ENCODE measurements around the gene ERBIN. TPM values are rescaled to one million over a fixed set of nuclear protein-coding genes. Genes with fewer than 3 reads are reported as not detected.
"Not testable (repeated sequence)": the region's sequence is repeated elsewhere in the genome, so short reads cannot be mapped to it uniquely, and the experiment has no call there.

ERBIN gene
- total and polyA plus RNA-seq, 2 of the 13 experiments (the other 11 are each of a cell fraction or from before 2014, with no cell fraction given), result 14.4 to 41.7 TPM

DNA sequence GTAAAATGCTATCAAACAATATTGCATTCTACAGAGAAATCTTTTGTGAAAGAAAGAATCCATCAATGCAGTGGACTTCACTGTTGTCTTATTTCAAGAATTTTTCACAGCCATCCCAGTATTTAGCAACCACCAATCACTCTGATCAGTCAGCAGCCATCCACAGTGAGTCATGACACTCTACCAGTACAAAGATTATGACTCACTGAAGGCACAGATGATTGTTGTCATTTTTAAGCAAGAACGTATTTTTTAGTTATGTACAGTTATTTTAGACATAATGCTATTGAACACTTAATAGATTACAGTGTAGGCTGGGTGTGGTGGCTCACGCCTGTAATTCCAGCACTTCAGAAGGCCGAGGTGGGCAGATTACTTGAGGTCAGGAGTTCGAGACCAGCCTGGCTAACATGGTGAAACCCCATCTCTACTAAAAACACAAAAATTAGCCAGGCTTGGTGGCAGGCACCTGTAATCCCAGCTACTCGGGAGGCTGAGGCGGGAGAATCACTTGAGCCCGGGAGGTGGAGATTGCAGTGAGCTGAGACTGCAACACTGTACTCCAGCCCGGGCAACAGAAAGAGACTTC lies 46.6 kb upstream of the ERBIN start:
- H3K4me3 ChIP-seq (replicated peaks in 1 of 3; ENCODE audit: insufficient read depth in 1 of 3, low read depth in 2 of 3, low read length in 3 of 3); H3K36me3 ChIP-seq (replicated peaks in 1 of 2; ENCODE audit: control insufficient read depth in 1 of 2, insufficient read depth in 2 of 2, low read length in 2 of 2); H3K4me2 ChIP-seq (ENCODE audit: low read depth, low read length); H3K27ac ChIP-seq (ENCODE audit: extremely low read length, insufficient read depth, low read length); FAIRE-seq; in situ Hi-C loops (cut with HindIII; ENCODE audit: extremely low pct_ligation_motif_present, low pct_unique_long_range_greater_than_20kb); H3K79me2 ChIP-seq (ENCODE audit: insufficient read depth, low read length); CTCF ChIA-PET (ENCODE audit: low intra/inter-chr PET ratio, low total read pairs); BruUV-seq (replicated peaks); H2AFZ ChIP-seq (ENCODE audit: low read length); H3K4me1 ChIP-seq (ENCODE audit: insufficient read depth, low read length); POLR2A ChIA-PET; H3K27me3 ChIP-seq (ENCODE audit: control insufficient read depth in 1 of 2, insufficient read depth in 2 of 2, low read length in 2 of 2); H3K9ac ChIP-seq (ENCODE audit: insufficient read depth, low read depth, low read length); intact Hi-C loops (cut with micrococcal nuclease; ENCODE audit: unreplicated experiment); H4K20me1 ChIP-seq (ENCODE audit: insufficient read depth, low read length); H3K9me3 ChIP-seq (ENCODE audit: low read length); TF ChIP-seq CREB1 (CRISPR knock-in tag; IDR thresholded peaks at IDR 0.05): not testable (repeated sequence)
- 41% methylated on average over 8 of the region's 8 CpGs for WGBS (ENCODE audit: low lambda C conversion rate)
- TF ChIP-seq CREB1 (IDR thresholded peaks at IDR 0.05) (peak; percentile 48; the same call in 1 of the 2 replicates), FOSL2 (CRISPR knock-in tag; IDR thresholded peaks at IDR 0.05) (peak; percentile 83)
- DNase-seq (ENCODE audit: low spot score), result peak; percentile 37
- peak; percentile 61; the same call in 1 of the 3 replicates for ATAC-seq

DNA sequence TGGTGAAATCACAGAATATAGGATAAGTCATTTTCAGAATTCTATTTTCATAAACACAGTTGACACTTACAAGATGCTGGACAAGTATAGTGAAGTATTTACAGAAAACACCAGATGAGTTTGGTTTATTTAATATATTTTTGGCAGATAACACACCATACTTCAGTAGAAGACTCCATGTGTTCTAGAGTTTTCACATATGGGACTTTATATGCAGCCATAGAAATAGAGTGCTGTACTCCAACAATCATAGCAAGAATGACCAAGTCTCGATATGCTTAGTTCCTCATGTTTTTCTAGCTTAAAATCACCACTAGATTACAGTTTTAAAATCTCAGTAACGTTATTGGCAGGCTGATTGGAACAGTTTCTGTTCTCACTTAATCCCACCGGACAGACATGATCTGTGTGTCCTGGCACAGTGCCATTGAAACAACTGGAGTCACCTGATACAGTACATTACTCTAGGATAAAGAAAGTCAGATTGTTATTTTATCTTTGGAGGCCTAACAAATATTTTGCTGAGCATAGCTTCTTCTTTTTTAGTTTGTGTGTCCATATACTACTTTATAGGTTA lies 45.8 kb upstream of the ERBIN start:
- Histone ChIP-seq H4K20me1 (ENCODE audit: insufficient read depth, low read length) (no peaks in the 10 kb centered on the region), H3K4me2 (ENCODE audit: low read depth, low read length) (no peak overlapping the region), H3K9ac (ENCODE audit: insufficient read depth, low read depth, low read length) (no peak overlapping the region), H3K4me1 (ENCODE audit: insufficient read depth, low read length) (no peaks in the 10 kb centered on the region), H3K4me3 (replicated peaks in 1 of 3; ENCODE audit: insufficient read depth in 1 of 3, low read depth in 2 of 3, low read length in 3 of 3) (no peak overlapping the region), H3K27ac (ENCODE audit: extremely low read length, insufficient read depth, low read length) (no peak overlapping the region), H2AFZ (ENCODE audit: low read length) (no peak overlapping the region), H3K27me3 (ENCODE audit: control insufficient read depth in 1 of 2, insufficient read depth in 2 of 2, low read length in 2 of 2) (peaks cover 0 to 12% of the 10 kb centered on the region in 2 experiments; a peak in 1 of 5 replicates), H3K36me3 (replicated peaks in 1 of 2; ENCODE audit: control insufficient read depth in 1 of 2, insufficient read depth in 2 of 2, low read length in 2 of 2) (no peaks in the 10 kb centered on the region), H3K79me2 (ENCODE audit: insufficient read depth, low read length) (no peaks in the 10 kb centered on the region), H3K9me3 (ENCODE audit: low read length) (no peaks in the 10 kb centered on the region)
- FAIRE-seq (no peak), DNase-seq (ENCODE audit: low spot score) (no peak), ATAC-seq (no peak)
- ChIA-PET POLR2A (no interaction called here), CTCF (ENCODE audit: low intra/inter-chr PET ratio, low total read pairs) (no interaction called here)
- no peak for TF ChIP-seq STAT5B (CRISPR knock-in tag; IDR thresholded peaks at IDR 0.05)
- no peak for TF ChIP-seq SP140L (CRISPR knock-in tag; IDR thresholded peaks at IDR 0.05; ENCODE audit: borderline replicate concordance)
- no peak for TF ChIP-seq GTF3A (CRISPR knock-in tag; conservative IDR thresholded peaks at IDR 0.05)
- no peak for TF ChIP-seq BRD4 (CRISPR knock-in tag; IDR thresholded peaks at IDR 0.05)
- TF ChIP-seq PRPF4 (IDR thresholded peaks at IDR 0.05; ENCODE audit: low read depth, low read length, poor library complexity, severe bottlenecking), result no peak
- no peak for TF ChIP-seq FOXK1 (CRISPR knock-in tag; IDR thresholded peaks at IDR 0.05; ENCODE audit: borderline replicate concordance, low read depth)
- TF ChIP-seq, protein P1, sequence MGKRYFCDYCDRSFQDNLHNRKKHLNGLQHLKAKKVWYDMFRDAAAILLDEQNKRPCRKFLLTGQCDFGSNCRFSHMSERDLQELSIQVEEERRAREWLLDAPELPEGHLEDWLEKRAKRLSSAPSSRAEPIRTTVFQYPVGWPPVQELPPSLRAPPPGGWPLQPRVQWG (CRISPR knock-in tag; IDR thresholded peaks at IDR 0.05; ENCODE audit: borderline replicate concordance, low read depth), result no peak
- TF ChIP-seq, protein P2, sequence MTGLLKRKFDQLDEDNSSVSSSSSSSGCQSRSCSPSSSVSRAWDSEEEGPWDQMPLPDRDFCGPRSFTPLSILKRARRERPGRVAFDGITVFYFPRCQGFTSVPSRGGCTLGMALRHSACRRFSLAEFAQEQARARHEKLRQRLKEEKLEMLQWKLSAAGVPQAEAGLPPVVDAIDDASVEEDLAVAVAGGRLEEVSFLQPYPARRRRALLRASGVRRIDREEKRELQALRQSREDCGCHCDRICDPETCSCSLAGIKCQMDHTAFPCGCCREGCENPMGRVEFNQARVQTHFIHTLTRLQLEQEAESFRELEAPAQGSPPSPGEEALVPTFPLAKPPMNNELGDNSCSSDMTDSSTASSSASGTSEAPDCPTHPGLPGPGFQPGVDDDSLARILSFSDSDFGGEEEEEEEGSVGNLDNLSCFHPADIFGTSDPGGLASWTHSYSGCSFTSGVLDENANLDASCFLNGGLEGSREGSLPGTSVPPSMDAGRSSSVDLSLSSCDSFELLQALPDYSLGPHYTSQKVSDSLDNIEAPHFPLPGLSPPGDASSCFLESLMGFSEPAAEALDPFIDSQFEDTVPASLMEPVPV (CRISPR knock-in tag; IDR thresholded peaks at IDR 0.05), result no peak
- in situ Hi-C loops (cut with HindIII; ENCODE audit: extremely low pct_ligation_motif_present, low pct_unique_long_range_greater_than_20kb) (no loop called here), intact Hi-C loops (cut with micrococcal nuclease; ENCODE audit: unreplicated experiment) (no loop called here)
- BruUV-seq (replicated peaks), result no TSS peak
- WGBS (ENCODE audit: low lambda C conversion rate), result 12% methylated on average over 3 of the region's 3 CpGs

Measured in HepG2 (cell line).